ENCODE data around the gene IL31. TPM values are rescaled to one million over a fixed set of nuclear protein-coding genes. Genes with fewer than 3 reads are reported as not detected.

Gene IL31
- total and polyA plus RNA-seq, 2 of the 4 experiments (the other 2 are of a cell fraction), result not detected

DNA sequence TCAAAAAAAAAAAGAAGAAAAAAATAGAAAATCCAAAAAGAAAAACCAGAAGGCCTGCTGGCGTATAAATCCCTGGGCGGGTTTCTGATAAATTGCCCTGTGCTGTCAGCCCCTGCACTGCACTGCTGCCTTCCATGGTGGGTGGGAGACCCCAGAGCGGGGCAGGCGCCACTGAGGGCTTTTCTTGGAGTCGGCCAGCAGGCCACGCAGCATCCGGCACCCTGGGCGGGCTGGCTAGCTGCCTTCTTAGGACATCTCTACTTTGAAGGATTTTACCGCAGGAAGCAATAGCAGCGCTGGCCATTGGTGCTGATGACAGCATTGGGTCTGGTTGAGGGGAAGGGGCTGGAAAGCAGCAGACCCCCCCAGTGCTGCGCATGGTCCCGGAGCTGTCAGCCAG, 29.1 kb downstream of the IL31 start:
- H2BK15ac ChIP-seq (ENCODE audit: low read depth, low read length), result no peak overlapping the region
- dilution Hi-C loops (cut with HindIII; ENCODE audit: low sequenced_read_pairs, unreplicated experiment), result no loop called here
- H2BK20ac ChIP-seq (ENCODE audit: low read depth, low read length), result no peak overlapping the region
- no peak overlapping the region for H3K4me3 ChIP-seq (ENCODE audit: insufficient read depth, low read depth, low read length)
- ATAC-seq (ENCODE audit: low read depth) (no peak), DNase-seq (no peak)
- intact Hi-C loops (cut with micrococcal nuclease), result no loop called here
- no peak overlapping the region for H2AFZ ChIP-seq (replicated peaks; ENCODE audit: low read length, poor library complexity)
- H2BK5ac ChIP-seq (ENCODE audit: low read depth, low read length, poor library complexity, severe bottlenecking), result no peak overlapping the region
- peaks cover 2% of the 10 kb centered on the region; the same call in 1 of the 2 replicates for H3K4me1 ChIP-seq (ENCODE audit: control insufficient read depth, insufficient read depth, low read length)
- in situ Hi-C loops (cut with MboI; ENCODE audit: low sequenced_read_pairs), result no loop called here
- H3K4me2 ChIP-seq (ENCODE audit: low read depth, low read length), result no peak overlapping the region
- H3K27ac ChIP-seq (ENCODE audit: insufficient read depth, low read length), result no peak overlapping the region
- no peak overlapping the region for H3K23ac ChIP-seq (ENCODE audit: low read depth, low read length)
- H4K20me1 ChIP-seq (ENCODE audit: insufficient read depth, low read length), result no peaks in the 10 kb centered on the region; the same call in none of the 2 replicates
- peaks cover 36% of the 10 kb centered on the region for H3K36me3 ChIP-seq (ENCODE audit: control insufficient read depth, insufficient read depth, low read length)
- no peak overlapping the region for H3K18ac ChIP-seq (ENCODE audit: low read depth, low read length)
- H3K4ac ChIP-seq (ENCODE audit: low read depth, low read length), result no peak overlapping the region
- no peak overlapping the region for H3K14ac ChIP-seq (replicated peaks; ENCODE audit: low read depth, low read length)
- H4K91ac ChIP-seq (ENCODE audit: insufficient read depth, low read depth, low read length), result no peak overlapping the region
- H2BK120ac ChIP-seq (ENCODE audit: low read depth, low read length), result no peak overlapping the region
- no peaks in the 10 kb centered on the region for H3K9me3 ChIP-seq (ENCODE audit: control insufficient read depth, insufficient read depth, low read length)
- H3K9ac ChIP-seq (ENCODE audit: low read depth, low read length), result no peak overlapping the region
- ChIA-PET POLR2A (ENCODE audit: unreplicated experiment) (no interaction called here), CTCF (interaction anchor here (1.2 kb wide), 1 partner anchor 15 kb away, joined by 7 read pairs; no protein-coding TSS in a partner anchor)
- H3K9me1 ChIP-seq (ENCODE audit: insufficient read depth, low read length), result peaks cover 10% of the 10 kb centered on the region; the same call in 1 of the 2 replicates
- no TSS peak for BruUV-seq (replicated peaks)
- H4K8ac ChIP-seq (ENCODE audit: low read depth in 2 of 2, low read length in 2 of 2), result no peak overlapping the region
- H3K56ac ChIP-seq (ENCODE audit: extremely low read depth, insufficient read depth, low read length), result no peak overlapping the region
- no peak overlapping the region for H2AK9ac ChIP-seq (replicated peaks; ENCODE audit: low read depth, low read length, poor library complexity)
- no peak overlapping the region for H4K5ac ChIP-seq (ENCODE audit: low read depth, low read length)
- no peak overlapping the region for H2AK5ac ChIP-seq (ENCODE audit: low read depth, low read length)
- no peaks in the 10 kb centered on the region for H3K79me1 ChIP-seq (ENCODE audit: low read depth in 1 of 2, low read length in 2 of 2)
- no peak for TF ChIP-seq ELK1 (IDR thresholded peaks at IDR 0.05; ENCODE audit: borderline replicate concordance, low read depth, low read length)
- no peak for TF ChIP-seq USF2 (IDR thresholded peaks at IDR 0.05; ENCODE audit: low read depth, low read length)
- TF ChIP-seq CEBPB (IDR thresholded peaks at IDR 0.05; ENCODE audit: low read depth, low read length), result no peak
- no peak for TF ChIP-seq MXI1 (IDR thresholded peaks at IDR 0.05; ENCODE audit: borderline replicate concordance, low read depth, low read length)
- TF ChIP-seq, protein P1, sequence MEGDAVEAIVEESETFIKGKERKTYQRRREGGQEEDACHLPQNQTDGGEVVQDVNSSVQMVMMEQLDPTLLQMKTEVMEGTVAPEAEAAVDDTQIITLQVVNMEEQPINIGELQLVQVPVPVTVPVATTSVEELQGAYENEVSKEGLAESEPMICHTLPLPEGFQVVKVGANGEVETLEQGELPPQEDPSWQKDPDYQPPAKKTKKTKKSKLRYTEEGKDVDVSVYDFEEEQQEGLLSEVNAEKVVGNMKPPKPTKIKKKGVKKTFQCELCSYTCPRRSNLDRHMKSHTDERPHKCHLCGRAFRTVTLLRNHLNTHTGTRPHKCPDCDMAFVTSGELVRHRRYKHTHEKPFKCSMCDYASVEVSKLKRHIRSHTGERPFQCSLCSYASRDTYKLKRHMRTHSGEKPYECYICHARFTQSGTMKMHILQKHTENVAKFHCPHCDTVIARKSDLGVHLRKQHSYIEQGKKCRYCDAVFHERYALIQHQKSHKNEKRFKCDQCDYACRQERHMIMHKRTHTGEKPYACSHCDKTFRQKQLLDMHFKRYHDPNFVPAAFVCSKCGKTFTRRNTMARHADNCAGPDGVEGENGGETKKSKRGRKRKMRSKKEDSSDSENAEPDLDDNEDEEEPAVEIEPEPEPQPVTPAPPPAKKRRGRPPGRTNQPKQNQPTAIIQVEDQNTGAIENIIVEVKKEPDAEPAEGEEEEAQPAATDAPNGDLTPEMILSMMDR (conservative IDR thresholded peaks at IDR 0.05; ENCODE audit: low read depth, low read length), result no peak
- TF ChIP-seq RFX5 (IDR thresholded peaks at IDR 0.05; ENCODE audit: low read depth, low read length), result no peak
- TF ChIP-seq MAZ (IDR thresholded peaks at IDR 0.05; ENCODE audit: borderline replicate concordance, low read depth, low read length), result no peak
- no peak for TF ChIP-seq FOS (IDR thresholded peaks at IDR 0.05; ENCODE audit: low read depth, low read length)
- TF ChIP-seq MAFK (IDR thresholded peaks at IDR 0.05; ENCODE audit: low read depth, low read length), result no peak
- TF ChIP-seq RAD21 (IDR thresholded peaks at IDR 0.05; ENCODE audit: low read length), result no peak
- 100% methylated on average over 2 of the region's 12 CpGs; no CpG with 5 or more reads in 1 of the 2 experiments for WGBS, 2 experiments (ENCODE audit: extremely low coverage in 2 of 2, insufficient read length in 1 of 2)
- no peaks in the 10 kb centered on the region for H3K27me3 ChIP-seq (ENCODE audit: control insufficient read depth, insufficient read depth, low read length)

Data from IMR-90 (cell line).